Heart right ventricle (tissue), 16 donors: ENCODE data around the gene CCRL2. TPM values are rescaled to one million over a fixed set of nuclear protein-coding genes. Genes with fewer than 3 reads are reported as not detected.
A peak's percentile ranks its signal among the peaks of the same experiment; 100 is the strongest.
"Not testable (repeated sequence)": the region's sequence is repeated elsewhere in the genome, so short reads cannot be mapped to it uniquely, and the experiment has no call there.

Experiments used
- ATAC-seq, 8 donors: fragments of 200-7000 bp; cut with Tn5 transposase; one replicate each; pipeline ENCODE4 v1.9.1; 2020; ENCODE audit warnings: mild to moderate bottlenecking in 8 of 8, moderate library complexity in 8 of 8, moderate number of reproducible peaks in 1 of 8
- DNase-seq, 2 donors: peaks; one replicate each; pipeline ENCODE4 v3.0.0-alpha.2; 2020
- H3K27ac ChIP-seq, 10 donors: fragments of 200-600 bp; sonication (generic) in 2 of 10; one replicate each; pipeline versions ENCODE4 v1.5.0 to v1.8.0; 2020 to 2022; ENCODE audit warnings: mild to moderate bottlenecking in 3 of 10
- H3K27me3 ChIP-seq, 7 donors: fragments of 200-600 bp; one replicate each; pipeline ENCODE4 v1.8.0; 2021 to 2022; ENCODE audit warnings: mild to moderate bottlenecking in 2 of 7
- H3K36me3 ChIP-seq, 9 donors: fragments of 200-600 bp; sonication (generic) in 1 of 9; one replicate each; pipeline versions ENCODE4 v1.5.0 to v1.8.0; 2020 to 2022; ENCODE audit warnings: mild to moderate bottlenecking in 2 of 9
- H3K4me1 ChIP-seq, 9 donors: fragments of 200-600 bp; sonication (generic) in 1 of 9; one replicate each; pipeline versions ENCODE4 v1.5.0 to v1.8.0; 2020 to 2022; ENCODE audit warnings: mild to moderate bottlenecking in 4 of 9
- H3K4me3 ChIP-seq, 10 donors: fragments of 200-600 bp; sonication (generic) in 2 of 10; one replicate each; pipeline versions ENCODE4 v1.5.0 to v1.8.0; 2020 to 2022; ENCODE audit warnings: mild to moderate bottlenecking in 7 of 10, moderate library complexity in 2 of 10
- H3K9me3 ChIP-seq, 11 donors: fragments of 200-600 bp in 10 of 11; sonication (generic) in 2 of 11; one replicate each; pipeline versions ENCODE4 v1.5.0 to v1.8.0; 2013 to 2022; ENCODE audit warnings: mild to moderate bottlenecking in 2 of 11, control low read depth in 1 of 11, moderate library complexity in 1 of 11
- WGBS, 2 donors: extraction: QIAGEN DNeasy Blood & Tissue Kit; methylation state at CpG; one replicate each; pipeline ENCODE4 v1.1.7; 2013; ENCODE audit warnings: inconsistent platforms in 1 of 2; 5-methylcytosine and 5-hydroxymethylcytosine counted together
- intact Hi-C, 10 donors: fragments of 100-400 bp; cut with DNase I; formaldehyde crosslinking; loops; one replicate each; pipeline versions ENCODE4 v1.11.1 to v1.14.2; 2022
- polyA plus RNA-seq, 2 donors: library from polyadenylated mRNA; stranded (reverse); fragments of 200-250 nt; gene quantifications; one replicate each; pipeline ENCODE4 v1.2.3, GENCODE V29; 2013
- total RNA-seq, 10 donors: library from RNA; stranded (reverse); fragmentation: NEBNext Ultra II Directional in 3 of 10; extraction: Animal tissue kit (Norgen Biotek cat#: 25700) in 3 of 10; gene quantifications; one replicate each; pipeline versions ENCODE4 v1.2.1 to v1.2.4, GENCODE V29; 2021 to 2023
- TF ChIP-seq, protein P1 (sequence below), 9 donors: fragments of 200-600 bp; sonication (generic) in 2 of 9; IDR thresholded peaks; one replicate each; pipeline versions ENCODE4 v1.5.0 to v1.8.0; 2021 to 2022; ENCODE audit warnings: antibody characterized with exemption in 9 of 9, mild to moderate bottlenecking in 5 of 9, moderate library complexity in 1 of 9
- donor health status: Arrhythmogenic right ventricular cardiomyopathy.
- donor health status: ischemic (EF 13 %, LVEDD 7.1; RV severe dilation, severe dysfunction).
- donor health status: healthy with polysubstance abuse.
- donor health status: DM: no; HTN: yes; CAD: no.
- donor health status: DM: no; HTN: no; CAD: no.
- donor health status: ischemic (EF 25% LVEDD 6.9; RV normal size, moderate dysfunction).
- donor health status: ischemic (EF 25% LVEDD 5.7; RV mildly dilated, moderate dysfunction).
- donor health status: healthy.
- donor health status: DM: yes; HTN: yes; CAD: no.
- donor health status: Ischemic cardiomyopathy.
- donor health status: ischemic (EF 35%, LVEDD 5.7; RV mildly dilated, moderate dysfunction).
- donor health status: nonischemic (EF 11% LVEDD 7.7; RV severe dilation, severe dysfunction).
- donor health status: DM: yes; HTN: yes; CAD: no.
- donor health status: PGD.
- donor health status: ischemic (EF 29% LVEDD 5.4; RV normal size, mild dysfunction).
- donor health status: nonischemic (EF 23%, LVEDD 6.1; RV moderate dilation, normal function).

The CCRL2 gene
- total and polyA plus RNA-seq, 12 donors: 1.0 to 5.4 (median 1.7) TPM

GRCh38 chr3:46386205-46386604 lies 20.9 kb upstream of the CCRL2 start:
- intact Hi-C loops: no loop called here
- no peak for DNase-seq

GRCh38 chr3:46388847-46389246 lies 18.2 kb upstream of the CCRL2 start:
- H3K4me1 ChIP-seq: peaks cover 0 to 23% (median 0%) of the 10 kb centered on the region in 9 donors
- H3K27me3 ChIP-seq, H3K9me3 ChIP-seq, DNase-seq, intact Hi-C loops, H3K27ac ChIP-seq, H3K4me3 ChIP-seq, ATAC-seq, H3K36me3 ChIP-seq: not testable (repeated sequence)
- 91 to 95% methylated on average over 4 of the region's 4 CpGs for WGBS, 2 donors

More at GRCh38 chr3:46386205-46386604, 20.9 kb upstream of the CCRL2 start:
- H3K27me3 ChIP-seq: peaks cover 0 to 10% (median 0%) of the 10 kb centered on the region in 7 donors
- H3K4me1 ChIP-seq: peaks cover 0 to 29% (median 2%) of the 10 kb centered on the region in 9 donors
- WGBS, 2 donors: 57 to 65% methylated on average over 4 of the region's 4 CpGs
- TF ChIP-seq, protein P1, sequence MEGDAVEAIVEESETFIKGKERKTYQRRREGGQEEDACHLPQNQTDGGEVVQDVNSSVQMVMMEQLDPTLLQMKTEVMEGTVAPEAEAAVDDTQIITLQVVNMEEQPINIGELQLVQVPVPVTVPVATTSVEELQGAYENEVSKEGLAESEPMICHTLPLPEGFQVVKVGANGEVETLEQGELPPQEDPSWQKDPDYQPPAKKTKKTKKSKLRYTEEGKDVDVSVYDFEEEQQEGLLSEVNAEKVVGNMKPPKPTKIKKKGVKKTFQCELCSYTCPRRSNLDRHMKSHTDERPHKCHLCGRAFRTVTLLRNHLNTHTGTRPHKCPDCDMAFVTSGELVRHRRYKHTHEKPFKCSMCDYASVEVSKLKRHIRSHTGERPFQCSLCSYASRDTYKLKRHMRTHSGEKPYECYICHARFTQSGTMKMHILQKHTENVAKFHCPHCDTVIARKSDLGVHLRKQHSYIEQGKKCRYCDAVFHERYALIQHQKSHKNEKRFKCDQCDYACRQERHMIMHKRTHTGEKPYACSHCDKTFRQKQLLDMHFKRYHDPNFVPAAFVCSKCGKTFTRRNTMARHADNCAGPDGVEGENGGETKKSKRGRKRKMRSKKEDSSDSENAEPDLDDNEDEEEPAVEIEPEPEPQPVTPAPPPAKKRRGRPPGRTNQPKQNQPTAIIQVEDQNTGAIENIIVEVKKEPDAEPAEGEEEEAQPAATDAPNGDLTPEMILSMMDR (IDR thresholded peaks at IDR 0.05): no peak
- H3K27ac ChIP-seq: peak overlapping the region in 1 of 10 donors; percentile 1
- H3K4me3 ChIP-seq: no peak overlapping the region
- H3K9me3 ChIP-seq: no peaks in the 10 kb centered on the region
- H3K36me3 ChIP-seq: no peaks in the 10 kb centered on the region
- ATAC-seq: peak in 2 of 8 donors; percentile 17 to 48

- TF ChIP-seq, protein P1 (IDR thresholded peaks at IDR 0.05): no peak
- peaks cover 0 to 23% (median 0%) of the 10 kb centered on the region in 9 donors for H3K4me1 ChIP-seq
- H3K36me3 ChIP-seq: no peaks in the 10 kb centered on the region
- no peak overlapping the region for H3K4me3 ChIP-seq
- no peak overlapping the region for H3K27ac ChIP-seq
- intact Hi-C loops: no loop called here
- peaks cover 0 to 10% (median 0%) of the 10 kb centered on the region in 7 donors for H3K27me3 ChIP-seq
- ATAC-seq: no peak
- no peak for DNase-seq
- 63 to 67% methylated on average over 6 of the region's 6 CpGs for WGBS, 2 donors
- no peaks in the 10 kb centered on the region for H3K9me3 ChIP-seq
Observed at GRCh38 chr3:46389306-46389705, 17.8 kb upstream of the CCRL2 start.

- H3K27ac ChIP-seq, H3K4me3 ChIP-seq, H3K36me3 ChIP-seq, H3K27me3 ChIP-seq, DNase-seq, intact Hi-C loops, ATAC-seq, H3K9me3 ChIP-seq: not testable (repeated sequence)
- H3K4me1 ChIP-seq: peaks cover 0 to 35% (median 0%) of the 10 kb centered on the region in 9 donors
- WGBS, 2 donors: 88 to 96% methylated on average over 5 of the region's 5 CpGs
Observed at GRCh38 chr3:46391526-46391925, 15.5 kb upstream of the CCRL2 start.

- Histone ChIP-seq H3K4me1 (peaks cover 0 to 39% (median 0%) of the 10 kb centered on the region in 9 donors), H3K4me3 (no peak overlapping the region), H3K27me3 (no peaks in the 10 kb centered on the region), H3K9me3 (no peaks in the 10 kb centered on the region), H3K27ac (no peak overlapping the region), H3K36me3 (no peaks in the 10 kb centered on the region)
- intact Hi-C loops: no loop called here
- TF ChIP-seq, protein P1 (IDR thresholded peaks at IDR 0.05): no peak
- ATAC-seq (no peak), DNase-seq (no peak)
- WGBS, 2 donors: 77 to 79% methylated on average over 2 of the region's 2 CpGs
Observed at GRCh38 chr3:46393011-46393410, 14.0 kb upstream of the CCRL2 start.
